GM12864 (cell line): ENCODE measurements around the gene CEP112.

ENCODE experiments used
- DNase-seq: peaks from one replicate; pipeline ENCODE4 v3.0.0-alpha.2; 2011; ENCODE audit warnings: low read depth
- H3K4me3 ChIP-seq: 2 replicates; pipeline ENCODE4 v1.5.1; 2011; ENCODE audit warnings: mild to moderate bottlenecking, low read depth, low read length, control low read depth
- CTCF ChIP-seq: IDR thresholded peaks from 2 replicates; pipeline ENCODE4 v1.5.1; 2011; ENCODE audit warnings: low read depth, mild to moderate bottlenecking, moderate library complexity, low read length, control low read depth, inconsistent platforms; ENCODE audit errors: missing control alignments

Gene CEP112

GRCh38 chr17:65933290-65933689 lies 258.6 kb downstream of the CEP112 start:
- no peak for DNase-seq
- no peak overlapping the region for H3K4me3 ChIP-seq
- no peak for TF ChIP-seq CTCF

GRCh38 chr17:65931246-65932149 lies 260.4 kb downstream of the CEP112 start:
- no peak for TF ChIP-seq CTCF
- H3K4me3 ChIP-seq = no peak overlapping the region
- DNase-seq = no peak

GRCh38 chr17:65930140-65930730 lies 261.7 kb downstream of the CEP112 start:
- no peak for DNase-seq
- no peak for TF ChIP-seq CTCF
- H3K4me3 ChIP-seq = no peak overlapping the region

GRCh38 chr17:65926599-65926998 lies 265.3 kb downstream of the CEP112 start:
- TF ChIP-seq CTCF = no peak
- no peak for DNase-seq
- H3K4me3 ChIP-seq = no peak overlapping the region

- DNase-seq = no peak
- TF ChIP-seq CTCF = no peak
- no peak overlapping the region for H3K4me3 ChIP-seq
These were observed 266.2 kb downstream of the CEP112 start for GRCh38 chr17:65925606-65926307.

GRCh38 chr17:65920996-65921395 lies 270.9 kb downstream of the CEP112 start:
- TF ChIP-seq CTCF = no peak

More at GRCh38 chr17:65920996-65921395, 270.9 kb downstream of the CEP112 start:
- no peak for DNase-seq
- no peak overlapping the region for H3K4me3 ChIP-seq
